GM19467 (cell line): ENCODE data around the gene PKNOX2.

Experiments used
- ATAC-seq: cut with Tn5 transposase; IDR thresholded peaks from one replicate; pipeline ENCODE4 v1.9.1; 2021; ENCODE audit warnings: mild to moderate bottlenecking, moderate library complexity; ENCODE audit not compliant: unreplicated experiment

Gene PKNOX2

DNA sequence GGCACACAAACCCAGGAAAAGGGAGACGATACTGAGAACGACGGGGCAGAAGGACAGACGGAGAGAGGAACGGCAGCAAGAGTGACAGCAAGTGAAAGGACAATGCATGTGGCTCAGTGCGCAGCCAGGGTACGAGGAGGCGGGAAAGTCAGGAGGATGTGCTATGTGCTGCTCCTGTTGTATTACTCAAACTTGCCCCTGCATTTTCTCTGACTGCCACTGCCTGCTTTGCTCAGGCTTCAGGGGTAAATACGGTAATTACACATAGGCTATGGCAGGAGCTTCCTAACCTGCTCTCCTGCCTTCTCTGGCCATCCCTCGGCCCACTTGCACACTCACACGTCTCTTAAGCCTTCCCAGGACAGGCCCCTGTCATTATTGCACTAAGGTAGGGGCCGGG lies 236.7 kb downstream of the PKNOX2 start:
- no peak for ATAC-seq

DNA sequence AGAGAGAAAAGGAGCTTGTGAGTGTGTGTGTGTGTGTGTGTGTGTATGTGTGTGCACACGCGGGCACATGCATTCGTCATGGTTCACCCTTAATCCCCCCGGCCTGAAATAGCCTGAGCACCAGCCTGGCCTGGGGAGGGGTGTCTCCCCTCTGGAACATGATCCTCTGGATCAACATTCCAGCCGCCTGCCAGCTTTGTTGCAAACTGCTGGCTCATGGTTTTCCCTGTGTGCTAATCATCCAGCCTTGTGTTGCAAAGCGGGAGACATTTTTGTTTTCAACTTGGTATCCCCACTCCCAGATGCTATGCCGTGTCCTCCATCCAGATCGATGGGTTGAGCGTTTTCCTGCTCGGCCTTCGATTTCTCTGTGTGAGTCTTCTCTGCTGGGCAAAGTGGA lies 237.2 kb downstream of the PKNOX2 start:
- no peak for ATAC-seq

DNA sequence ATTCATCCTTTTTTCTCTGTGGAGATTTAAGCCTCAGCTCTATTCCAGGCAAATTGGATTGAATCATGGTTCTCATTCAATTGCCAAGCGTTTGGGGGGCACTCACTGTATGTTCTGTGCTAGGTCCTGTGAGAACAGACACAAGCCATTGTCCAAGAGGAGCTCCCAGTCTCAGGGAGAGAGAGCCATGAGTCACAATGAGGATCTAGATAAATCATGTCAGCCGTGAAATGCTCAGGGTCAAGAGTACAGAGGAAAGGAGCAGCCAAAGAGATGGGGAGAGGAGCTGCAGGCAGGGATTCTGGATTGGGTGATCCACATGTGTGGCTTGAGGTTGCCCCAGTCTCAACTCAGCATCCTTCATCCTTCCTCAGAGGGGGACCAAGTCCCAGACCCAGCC lies 237.9 kb downstream of the PKNOX2 start:
- ATAC-seq, result no peak

DNA sequence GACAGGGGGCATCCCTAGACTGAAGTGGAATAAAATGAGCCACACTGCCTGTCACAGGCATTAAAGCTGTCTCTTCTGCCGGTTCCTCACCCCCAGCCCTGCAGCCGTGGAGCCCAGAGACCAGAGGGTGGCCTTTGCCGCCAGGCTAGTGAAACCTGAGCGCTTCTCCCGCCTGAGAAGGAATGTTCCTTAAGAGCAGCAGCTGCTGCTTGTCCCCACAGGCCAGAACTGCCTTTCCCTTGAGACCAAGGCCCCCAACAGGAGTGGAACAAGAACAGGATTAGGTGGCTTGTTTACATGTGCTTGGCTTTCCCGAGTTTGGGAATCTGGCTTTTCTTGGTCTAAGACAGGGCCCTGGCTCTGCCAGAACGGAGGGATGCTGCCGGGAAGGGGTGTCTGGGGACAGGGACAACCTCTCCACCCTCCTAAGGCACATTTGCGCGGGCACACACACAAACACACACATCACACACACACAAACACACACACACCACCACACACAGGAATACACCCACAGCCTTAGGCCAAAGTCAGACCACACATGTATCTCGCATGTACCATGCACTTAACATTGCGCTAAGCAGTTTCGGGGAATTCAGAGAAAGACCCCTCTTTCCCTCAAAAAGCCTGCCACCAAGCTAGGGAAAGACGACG lies 239.7 kb downstream of the PKNOX2 start:
- ATAC-seq, result no peak

DNA sequence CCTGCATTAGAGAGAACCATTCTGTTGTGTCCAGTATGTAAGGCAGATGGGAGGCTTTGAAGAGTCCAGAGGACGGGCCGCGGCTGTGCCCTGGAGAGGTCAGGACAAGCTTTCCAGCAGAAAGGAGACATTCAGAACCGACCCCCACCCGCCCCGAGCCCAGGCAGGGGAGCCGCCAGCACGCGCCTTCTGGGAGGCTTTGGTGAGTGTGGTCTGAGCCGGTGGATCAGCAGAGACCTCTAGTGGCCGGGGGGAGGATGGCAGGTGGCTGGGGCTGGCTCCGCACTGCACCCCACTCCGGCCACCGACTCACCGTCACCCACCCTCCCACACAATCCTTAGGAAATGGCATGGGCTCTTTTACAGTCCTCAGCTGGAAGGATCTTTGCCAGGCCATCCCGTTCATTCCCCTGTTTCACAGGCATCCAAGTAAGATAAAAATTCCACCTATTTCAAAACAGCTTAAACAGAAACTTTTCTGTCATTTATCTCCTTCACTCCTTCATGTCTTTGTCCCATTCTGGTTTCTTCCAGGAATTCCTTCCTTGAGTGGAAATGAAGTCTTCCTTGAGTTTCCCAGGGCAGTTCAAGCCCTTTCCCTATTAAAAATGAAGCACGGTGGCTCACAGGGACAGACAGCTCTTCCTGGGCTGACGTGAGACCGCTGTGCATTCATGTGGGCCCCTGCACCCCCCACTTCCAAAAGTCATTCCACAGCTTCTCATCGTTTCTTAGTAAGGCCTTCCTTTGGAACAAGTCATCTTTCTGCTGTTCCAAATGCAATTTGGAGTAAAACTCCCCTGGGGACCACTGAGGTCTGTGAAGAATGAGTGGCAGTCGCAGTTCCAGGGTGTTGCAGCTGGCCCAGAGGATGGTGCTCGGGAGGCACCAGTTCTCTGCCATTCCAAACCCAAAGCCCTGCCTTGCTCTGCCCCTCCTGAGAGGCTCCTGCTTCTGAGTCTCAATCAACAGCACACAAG lies 240.6 kb downstream of the PKNOX2 start:
- no peak for ATAC-seq

DNA sequence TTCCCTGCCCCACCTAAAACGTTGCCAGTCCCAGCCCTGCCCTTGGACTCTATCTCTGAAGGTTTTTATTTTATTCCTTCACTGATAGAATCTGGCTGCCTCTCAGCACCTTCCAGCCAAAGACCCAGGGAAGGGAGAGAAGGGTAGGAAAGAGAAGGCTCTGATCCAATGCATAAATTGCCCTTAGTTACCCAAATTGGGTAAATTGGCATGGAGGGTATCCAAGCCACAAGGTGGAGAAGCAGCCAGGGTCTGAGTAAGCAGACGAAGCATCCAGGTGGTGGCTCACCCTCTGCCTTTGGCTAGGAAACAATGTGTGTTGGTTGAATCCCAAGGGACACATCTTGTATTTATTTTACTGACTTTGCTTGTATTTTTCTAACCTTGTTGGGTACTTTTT lies 242.5 kb downstream of the PKNOX2 start:
- ATAC-seq, result no peak

DNA sequence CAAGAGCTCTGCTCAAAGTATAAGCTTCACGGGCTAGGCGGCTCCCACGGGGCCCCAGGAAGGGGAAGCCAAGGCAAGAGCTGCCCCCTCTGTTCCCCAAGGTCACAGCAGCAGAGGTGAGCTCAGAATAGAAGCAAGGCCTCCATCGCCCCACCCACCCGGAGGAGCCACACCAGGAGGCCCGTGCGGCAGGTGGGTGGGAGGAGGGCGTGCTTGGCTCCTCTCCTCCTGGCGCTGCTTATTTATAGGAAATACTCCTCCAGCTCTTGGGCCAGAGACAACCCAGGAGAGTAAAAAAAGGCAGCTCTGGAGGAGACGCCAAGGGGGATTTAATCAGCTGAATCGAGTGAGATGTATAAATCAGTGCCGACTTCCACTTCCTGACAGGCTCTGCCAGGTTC lies 243.8 kb downstream of the PKNOX2 start:
- ATAC-seq, result no peak

DNA sequence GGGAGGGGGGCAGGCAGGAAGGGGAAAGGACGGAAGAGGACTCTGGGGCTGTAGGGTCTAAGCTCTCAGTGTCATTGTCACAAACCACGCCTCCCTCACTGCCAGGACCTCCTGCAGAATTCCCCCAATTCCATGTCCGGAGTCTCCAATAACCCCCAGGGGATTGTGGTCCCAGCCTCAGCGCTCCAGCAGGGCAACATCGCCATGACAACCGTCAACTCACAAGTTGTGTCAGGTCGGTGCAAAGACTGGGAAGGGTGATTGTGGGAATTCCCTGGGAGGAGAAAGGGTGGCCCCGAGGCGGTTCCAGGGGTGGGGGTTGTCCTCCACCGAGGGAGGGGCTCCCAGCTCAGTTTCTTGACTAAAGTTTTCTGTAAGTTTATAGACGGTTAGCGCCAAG lies 245.5 kb downstream of the PKNOX2 start:
- no peak for ATAC-seq

DNA sequence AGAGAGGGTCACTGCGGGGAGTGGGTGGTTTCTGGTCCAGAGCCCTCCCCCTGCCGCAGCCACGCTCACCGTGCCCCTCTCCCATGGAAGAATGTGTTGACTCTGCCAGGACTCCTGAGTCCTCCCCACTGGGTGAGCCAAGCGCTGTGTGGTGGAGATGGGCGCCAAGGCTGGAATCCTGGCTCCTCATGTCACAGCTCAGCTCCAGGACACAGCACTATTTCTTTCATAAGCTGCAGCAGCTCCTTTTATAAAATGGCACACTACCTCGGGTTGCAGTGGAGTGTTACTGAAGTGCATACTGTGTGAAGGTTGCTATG lies 247.6 kb downstream of the PKNOX2 start:
- no peak for ATAC-seq

DNA sequence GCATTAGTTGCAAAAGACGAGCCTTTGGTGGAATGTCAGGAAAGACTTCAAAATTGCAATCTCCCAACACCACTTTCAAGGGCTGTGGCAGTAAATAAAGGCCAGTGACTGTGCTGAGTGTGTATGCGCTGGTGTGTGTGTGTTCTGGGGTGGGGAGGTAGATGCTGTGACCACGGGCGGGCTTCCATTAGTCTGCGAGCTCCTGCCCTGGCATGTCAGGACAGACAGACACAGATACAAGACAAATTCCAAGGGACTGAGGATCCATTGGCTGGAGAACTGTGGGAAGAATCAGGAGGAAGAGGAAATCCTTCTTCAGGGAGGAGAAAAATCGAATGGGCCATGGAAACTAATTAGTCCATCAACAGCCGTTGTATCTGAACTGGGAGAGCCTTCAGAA lies 248.0 kb downstream of the PKNOX2 start:
- no peak for ATAC-seq

DNA sequence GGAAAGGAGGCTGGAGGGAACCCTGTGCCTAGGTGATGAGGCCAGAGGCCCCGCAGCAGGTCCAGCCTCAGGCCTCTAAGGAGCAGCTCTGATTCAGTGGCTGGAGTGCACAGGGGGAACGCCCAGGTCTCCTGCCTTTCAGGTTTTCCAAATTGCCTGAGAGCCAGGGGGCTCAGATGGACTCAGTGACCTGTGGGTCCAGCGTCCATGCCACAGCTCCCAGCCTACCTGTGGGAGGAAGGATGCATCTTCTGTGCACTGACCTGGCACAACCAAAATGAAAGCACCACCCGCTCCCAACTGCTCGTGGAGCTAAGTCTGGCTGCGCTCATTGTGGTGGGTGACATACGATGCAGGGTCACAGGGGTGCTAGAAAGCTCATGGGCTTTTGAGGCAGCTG lies 248.7 kb downstream of the PKNOX2 start:
- ATAC-seq, result no peak

DNA sequence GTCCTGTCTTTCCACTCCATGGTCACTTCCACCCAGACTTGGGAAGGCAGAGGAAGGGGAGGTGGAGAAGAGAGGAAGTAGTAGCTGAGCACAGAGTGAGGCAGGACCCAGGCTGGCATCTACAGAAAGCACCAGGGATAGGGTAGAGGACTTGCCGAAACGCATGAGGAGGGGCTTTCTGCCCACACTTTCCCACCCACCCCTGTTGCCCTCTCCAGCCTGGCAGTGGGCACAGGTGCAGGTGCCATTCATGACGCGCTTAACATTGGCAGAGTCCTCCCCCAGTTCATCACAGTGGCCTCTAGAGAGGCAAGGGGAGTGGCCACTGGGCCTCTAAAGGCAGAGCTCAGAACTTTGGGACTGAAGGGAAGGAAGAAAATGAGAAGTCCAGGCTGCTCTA lies 249.6 kb downstream of the PKNOX2 start:
- no peak for ATAC-seq

DNA sequence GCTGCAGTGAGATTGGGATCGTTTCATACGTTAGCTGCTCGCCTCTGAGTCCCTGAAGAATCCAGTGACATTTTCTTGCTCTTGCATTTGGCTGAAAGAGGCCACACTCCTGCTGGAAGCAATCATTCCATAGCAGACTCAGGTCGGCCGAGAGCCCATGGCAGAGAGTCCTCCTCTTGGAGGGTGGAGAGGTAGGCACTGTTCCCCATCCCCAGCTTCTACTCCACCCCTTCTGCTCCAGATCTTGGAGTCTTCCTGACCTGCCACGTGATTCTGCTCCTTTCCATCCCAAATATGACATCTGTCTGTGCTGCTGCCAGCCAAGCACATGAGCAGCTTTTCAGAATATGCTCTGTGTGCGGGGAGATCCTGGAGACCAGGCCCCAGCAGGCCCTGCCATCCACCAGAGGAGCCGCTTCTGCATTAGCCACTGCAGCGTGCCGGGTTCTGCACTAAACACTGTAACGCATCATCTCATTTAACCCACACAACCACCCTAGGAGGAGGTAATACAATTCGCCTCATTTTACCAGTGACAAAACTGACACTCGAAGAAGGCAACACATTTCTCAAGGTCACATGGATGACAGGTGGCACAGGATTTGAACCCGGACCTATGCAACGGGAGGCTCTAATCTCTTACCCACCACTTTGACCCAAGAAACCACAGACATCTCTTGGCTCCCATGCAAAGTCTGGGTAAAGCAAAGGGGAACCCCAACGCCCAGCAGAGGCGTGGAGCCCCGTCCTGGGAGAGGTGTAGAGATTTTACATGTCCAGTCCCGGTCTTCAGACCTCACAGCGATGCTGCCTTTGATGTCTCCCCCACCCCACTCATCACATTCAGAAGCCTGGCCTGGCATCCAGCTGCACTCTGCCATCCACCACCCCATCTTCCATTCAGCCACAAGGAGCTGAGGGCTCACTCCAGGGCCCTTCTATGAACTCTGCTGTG lies 252.7 kb downstream of the PKNOX2 start:
- ATAC-seq, result no peak

DNA sequence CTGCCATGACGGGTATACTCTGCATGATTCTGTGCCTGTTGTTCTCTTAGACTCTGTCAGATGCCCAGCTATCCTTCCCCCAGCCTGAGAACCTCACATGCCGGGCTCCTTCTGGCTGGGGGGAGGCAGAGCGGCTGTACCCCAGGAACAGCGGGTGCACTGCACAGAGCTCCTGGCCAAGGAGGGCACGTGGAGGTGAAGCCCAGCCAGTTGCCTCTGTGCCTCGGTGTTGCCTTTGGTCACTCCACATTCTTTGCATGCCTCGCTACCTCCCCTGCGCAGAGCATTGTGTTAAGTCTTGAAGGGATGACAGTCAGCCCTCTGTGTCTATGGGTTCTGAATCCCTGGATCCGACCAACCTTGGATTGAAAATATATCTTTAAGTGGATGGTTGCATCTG lies 253.8 kb downstream of the PKNOX2 start:
- no peak for ATAC-seq

DNA sequence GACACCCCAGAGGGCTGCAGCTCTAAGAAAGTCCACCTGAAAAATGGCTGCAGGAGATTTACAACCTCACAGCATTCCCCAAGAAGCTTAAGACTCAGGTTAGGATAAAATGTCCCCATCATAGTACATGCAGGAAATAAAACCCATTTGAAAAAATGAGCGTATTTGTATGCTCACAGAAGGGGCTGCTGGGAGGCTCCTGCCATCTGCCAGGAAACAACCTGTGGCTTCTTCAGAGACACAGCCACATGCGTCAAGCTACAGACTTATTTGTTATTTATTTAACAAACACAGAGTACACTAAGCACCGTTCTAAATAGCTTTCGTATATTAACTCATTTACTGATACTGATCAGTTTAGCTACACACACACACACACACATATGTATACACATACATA lies 258.1 kb downstream of the PKNOX2 start:
- ATAC-seq, result no peak

DNA sequence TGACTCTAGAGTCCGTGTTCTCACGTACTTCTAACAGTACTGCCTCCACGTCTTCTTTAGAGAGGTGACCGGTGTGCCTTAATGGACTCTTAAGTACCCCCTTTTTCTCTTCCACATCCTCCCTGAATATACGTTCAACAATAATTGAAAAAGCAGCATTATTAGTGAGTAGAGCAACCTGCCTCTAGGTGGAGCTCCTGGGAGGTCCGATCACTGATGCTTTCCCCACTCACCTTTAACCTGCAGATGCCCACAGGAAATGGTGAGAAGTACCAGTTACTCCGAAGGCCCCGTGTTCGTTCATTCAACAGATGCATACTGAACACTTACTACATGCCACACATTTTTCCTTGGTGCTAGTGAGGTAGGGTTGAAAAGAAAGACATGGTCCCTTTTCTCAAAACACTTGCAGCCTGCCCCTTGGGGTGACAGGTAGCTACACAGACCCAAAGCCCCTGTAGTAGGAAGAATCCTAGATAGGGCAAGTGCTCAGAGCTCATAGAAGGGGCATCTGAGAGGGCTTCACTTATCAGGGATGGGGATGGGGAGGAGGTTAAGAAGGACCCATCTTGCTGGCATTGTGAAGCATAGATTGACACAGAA lies 258.8 kb downstream of the PKNOX2 start:
- no peak for ATAC-seq

DNA sequence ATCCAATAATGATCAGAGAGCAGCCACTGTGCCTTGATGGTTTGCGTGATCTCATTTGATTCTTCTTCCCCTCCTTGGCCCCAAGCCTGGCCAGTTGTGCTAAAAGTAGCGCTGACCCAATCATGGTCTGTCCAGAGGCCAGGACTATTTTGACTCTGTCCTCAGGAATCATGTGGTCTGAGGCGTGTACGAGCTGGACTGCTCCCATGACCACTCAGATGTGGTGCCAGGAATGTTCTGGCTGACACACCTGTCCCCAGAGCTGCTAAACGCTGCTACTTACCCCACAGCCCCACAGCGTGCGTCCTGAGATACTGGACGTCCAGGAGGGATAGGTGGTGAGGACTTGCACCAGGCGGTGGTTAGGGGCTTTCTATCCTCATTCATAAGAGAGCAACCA lies 261.1 kb downstream of the PKNOX2 start:
- no peak for ATAC-seq

DNA sequence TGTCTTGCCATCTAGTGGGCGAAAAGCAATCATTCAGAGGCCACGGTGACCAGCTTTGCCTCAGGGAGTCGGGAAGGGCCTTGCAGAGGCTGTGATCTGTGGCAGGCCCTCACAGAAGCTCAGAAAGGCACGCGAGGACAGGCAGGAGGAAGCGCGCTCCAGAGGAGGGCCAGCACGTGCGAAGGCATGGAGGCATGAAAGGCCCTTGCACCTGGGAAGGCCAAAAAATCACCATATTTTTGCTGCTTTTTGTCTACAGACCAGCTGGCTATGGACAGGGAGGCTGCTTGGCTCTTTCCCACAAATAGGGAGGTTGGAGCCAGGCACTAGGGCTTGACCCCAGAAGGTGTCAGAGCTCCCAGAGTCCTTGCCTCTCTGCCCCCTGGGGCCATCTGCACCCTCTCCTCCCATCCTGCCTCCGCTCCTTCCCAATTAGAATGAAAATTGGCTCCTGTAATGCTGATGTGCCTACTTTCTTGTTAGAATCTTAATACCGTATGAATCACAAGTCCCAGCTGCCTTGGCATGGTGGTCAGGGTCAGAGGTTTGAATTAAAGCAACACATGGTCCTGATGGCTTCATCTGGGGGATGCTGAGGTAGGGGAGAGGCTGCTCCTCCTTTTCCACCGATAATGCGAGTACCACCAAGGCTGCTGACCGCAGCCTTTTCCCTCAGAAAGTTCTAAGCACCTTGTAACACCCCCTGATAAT lies 262.4 kb downstream of the PKNOX2 start:
- no peak for ATAC-seq

DNA sequence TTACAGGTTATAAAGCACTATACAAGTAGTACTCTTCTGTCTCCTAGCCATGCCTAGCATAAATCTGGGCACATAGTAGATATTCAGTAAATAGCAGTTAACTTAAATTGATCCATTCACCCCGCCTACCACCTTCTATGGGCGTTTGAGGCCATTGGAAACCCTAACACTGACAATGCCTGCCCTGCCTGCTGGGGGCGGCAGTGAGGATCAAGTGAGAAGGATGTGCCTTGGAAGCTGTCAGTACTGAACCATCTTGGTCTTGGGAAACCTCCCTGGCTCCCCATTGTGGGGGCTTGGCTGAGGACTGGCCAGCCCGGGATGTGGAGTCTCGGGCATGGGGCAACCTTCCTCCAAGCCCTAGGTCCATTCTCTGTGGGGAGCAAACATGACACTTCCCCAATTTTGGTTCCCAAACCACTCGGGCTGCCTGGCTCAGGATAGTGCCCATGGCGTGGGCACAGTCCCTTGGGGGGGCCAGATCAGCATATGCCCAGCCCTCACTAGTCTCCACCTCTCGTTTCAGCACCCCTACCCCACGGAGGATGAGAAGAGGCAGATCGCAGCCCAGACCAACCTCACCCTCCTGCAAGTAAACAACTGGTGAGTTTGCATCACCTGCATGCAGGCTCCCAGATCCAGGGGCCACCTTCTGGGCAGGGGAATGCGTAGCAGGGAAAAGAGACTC lies 264.1 kb downstream of the PKNOX2 start:
- ATAC-seq, result no peak
